ENCODE measurements around the gene PICK1. TPM values are rescaled to one million over a fixed set of nuclear protein-coding genes. Genes with fewer than 3 reads are reported as not detected.

The PICK1 gene
- total RNA-seq, 1 experiment from 2014 or later: 26.6 TPM

GRCh38 chr22:38082986-38083710 lies 25.9 kb downstream of the PICK1 start:
- H3K36me3 ChIP-seq (ENCODE audit: insufficient read depth, low read length, poor library complexity, severe bottlenecking): no peaks in the 10 kb centered on the region
- CTCF ChIA-PET: no interaction called here
- no TSS peak for BruUV-seq (replicated peaks)

DNA sequence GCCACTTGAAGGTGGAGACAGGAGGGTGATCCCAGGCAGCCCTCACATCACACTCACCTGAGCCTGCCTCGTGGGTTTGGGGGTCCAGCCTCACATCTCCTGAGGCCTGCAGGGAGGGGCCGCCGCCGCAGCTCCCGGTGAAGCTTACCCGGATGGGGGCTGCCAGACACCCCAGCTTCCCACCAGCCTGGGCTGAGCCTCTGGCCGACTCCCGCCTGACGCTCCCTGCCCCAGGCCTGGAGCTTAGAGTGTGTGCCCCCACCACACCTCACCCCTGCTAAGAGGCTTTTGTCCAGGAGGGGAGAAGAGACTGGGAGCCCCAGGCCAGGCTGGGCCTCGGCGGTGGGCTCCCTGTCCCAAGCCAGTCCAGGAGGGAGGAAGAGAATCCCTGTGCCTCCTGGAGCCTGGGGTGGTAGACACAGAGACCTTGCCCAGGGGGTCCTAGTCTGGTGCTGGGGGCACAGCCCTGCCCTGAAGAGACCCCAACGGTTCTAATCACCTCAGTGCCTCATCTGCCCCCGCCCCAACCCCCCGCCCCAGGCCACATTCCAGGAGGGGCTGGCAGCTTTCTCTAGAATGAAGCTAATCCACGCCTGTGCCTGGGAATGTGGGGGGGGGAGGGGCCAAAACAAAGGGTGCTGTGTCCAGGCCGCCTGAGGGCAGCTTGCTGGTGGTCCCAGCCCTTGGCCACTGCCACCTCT lies 26.9 kb downstream of the PICK1 start, which contains the start of gene SLC16A8:
Gene SLC16A8 (minus strand): TSS at position 254 of the 701 bp plus-strand sequence. CDS start 1,311 bp downstream, outside the sequence.
- peaks cover 18% of the 10 kb centered on the region for H3K27me3 ChIP-seq (replicated peaks; ENCODE audit: insufficient read depth, low read depth, low read length, poor library complexity)
- DNase-seq (ENCODE audit: low spot score): no peak
- H3K9me3 ChIP-seq (ENCODE audit: low read depth, low read length, poor library complexity, severe bottlenecking): no peaks in the 10 kb centered on the region
- CTCF ChIA-PET: interaction anchor here (0.6 kb wide), 1 partner anchor 32 kb away, joined by 9 read pairs; no protein-coding TSS in a partner anchor
- TF ChIP-seq, protein P1, sequence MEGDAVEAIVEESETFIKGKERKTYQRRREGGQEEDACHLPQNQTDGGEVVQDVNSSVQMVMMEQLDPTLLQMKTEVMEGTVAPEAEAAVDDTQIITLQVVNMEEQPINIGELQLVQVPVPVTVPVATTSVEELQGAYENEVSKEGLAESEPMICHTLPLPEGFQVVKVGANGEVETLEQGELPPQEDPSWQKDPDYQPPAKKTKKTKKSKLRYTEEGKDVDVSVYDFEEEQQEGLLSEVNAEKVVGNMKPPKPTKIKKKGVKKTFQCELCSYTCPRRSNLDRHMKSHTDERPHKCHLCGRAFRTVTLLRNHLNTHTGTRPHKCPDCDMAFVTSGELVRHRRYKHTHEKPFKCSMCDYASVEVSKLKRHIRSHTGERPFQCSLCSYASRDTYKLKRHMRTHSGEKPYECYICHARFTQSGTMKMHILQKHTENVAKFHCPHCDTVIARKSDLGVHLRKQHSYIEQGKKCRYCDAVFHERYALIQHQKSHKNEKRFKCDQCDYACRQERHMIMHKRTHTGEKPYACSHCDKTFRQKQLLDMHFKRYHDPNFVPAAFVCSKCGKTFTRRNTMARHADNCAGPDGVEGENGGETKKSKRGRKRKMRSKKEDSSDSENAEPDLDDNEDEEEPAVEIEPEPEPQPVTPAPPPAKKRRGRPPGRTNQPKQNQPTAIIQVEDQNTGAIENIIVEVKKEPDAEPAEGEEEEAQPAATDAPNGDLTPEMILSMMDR (conservative IDR thresholded peaks at IDR 0.05; ENCODE audit: low read depth, low read length): no peak
- no peak for TF ChIP-seq EZH2 (IDR thresholded peaks at IDR 0.05; ENCODE audit: borderline replicate concordance, low read depth, low read length, poor library complexity, severe bottlenecking)
- BruUV-seq (replicated peaks): no TSS peak
- H3K36me3 ChIP-seq (ENCODE audit: insufficient read depth, low read length, poor library complexity, severe bottlenecking): no peaks in the 10 kb centered on the region
- intact Hi-C loops (cut with micrococcal nuclease; ENCODE audit: unreplicated experiment): no loop called here
- H3K4me1 ChIP-seq (ENCODE audit: insufficient read depth, low read length, poor library complexity, severe bottlenecking): peaks cover 19% of the 10 kb centered on the region
- no peak within 1 kb of the TSS for H3K4me3 ChIP-seq (ENCODE audit: low read depth, low read length, poor library complexity, severe bottlenecking)
- no peak within 1 kb of the TSS for H3K27ac ChIP-seq (ENCODE audit: low read depth, low read length, poor library complexity, severe bottlenecking)
- POLR2A ChIA-PET (ENCODE audit: low non-redundant PET): interaction anchor here (0.6 kb wide), 2 partner anchors 17 to 483 kb away, joined by 3 to 17 read pairs; no protein-coding TSS in a partner anchor

More at GRCh38 chr22:38082986-38083710, 25.9 kb downstream of the PICK1 start:
- DNase-seq (ENCODE audit: low spot score): no peak
- Histone ChIP-seq H3K27ac (ENCODE audit: low read depth, low read length, poor library complexity, severe bottlenecking) (no peak overlapping the region), H3K27me3 (replicated peaks; ENCODE audit: insufficient read depth, low read depth, low read length, poor library complexity) (peaks cover 18% of the 10 kb centered on the region), H3K4me3 (ENCODE audit: low read depth, low read length, poor library complexity, severe bottlenecking) (no peak overlapping the region), H3K9me3 (ENCODE audit: low read depth, low read length, poor library complexity, severe bottlenecking) (no peaks in the 10 kb centered on the region), H3K4me1 (ENCODE audit: insufficient read depth, low read length, poor library complexity, severe bottlenecking) (peaks cover 12% of the 10 kb centered on the region)
- intact Hi-C loops (cut with micrococcal nuclease; ENCODE audit: unreplicated experiment): no loop called here
- no peak for TF ChIP-seq EZH2 (IDR thresholded peaks at IDR 0.05; ENCODE audit: borderline replicate concordance, low read depth, low read length, poor library complexity, severe bottlenecking)
- TF ChIP-seq, protein P1 (conservative IDR thresholded peaks at IDR 0.05; ENCODE audit: low read depth, low read length): no peak
- POLR2A ChIA-PET (ENCODE audit: low non-redundant PET): interaction anchor here (0.6 kb wide), 1 partner anchor 18 kb away, joined by 17 read pairs; no protein-coding TSS in a partner anchor

GRCh38 chr22:38085056-38085455 lies 27.9 kb downstream of the PICK1 start:
- intact Hi-C loops (cut with micrococcal nuclease; ENCODE audit: unreplicated experiment): no loop called here
- Histone ChIP-seq H3K9me3 (ENCODE audit: low read depth, low read length, poor library complexity, severe bottlenecking) (no peaks in the 10 kb centered on the region), H3K4me1 (ENCODE audit: insufficient read depth, low read length, poor library complexity, severe bottlenecking) (peaks cover 19% of the 10 kb centered on the region), H3K27ac (ENCODE audit: low read depth, low read length, poor library complexity, severe bottlenecking) (no peak overlapping the region), H3K36me3 (ENCODE audit: insufficient read depth, low read length, poor library complexity, severe bottlenecking) (no peaks in the 10 kb centered on the region), H3K4me3 (ENCODE audit: low read depth, low read length, poor library complexity, severe bottlenecking) (no peak overlapping the region), H3K27me3 (replicated peaks; ENCODE audit: insufficient read depth, low read depth, low read length, poor library complexity) (peaks cover 18% of the 10 kb centered on the region)
- no peak for DNase-seq (ENCODE audit: low spot score)
- no TSS peak for BruUV-seq (replicated peaks)
- TF ChIP-seq EZH2 (IDR thresholded peaks at IDR 0.05; ENCODE audit: borderline replicate concordance, low read depth, low read length, poor library complexity, severe bottlenecking): no peak
- TF ChIP-seq, protein P1 (conservative IDR thresholded peaks at IDR 0.05; ENCODE audit: low read depth, low read length): no peak
- POLR2A ChIA-PET (ENCODE audit: low non-redundant PET): no interaction called here
- CTCF ChIA-PET: no interaction called here

Measured in A673 (cell line).